Panc1 (cell line): ENCODE data around the gene PRKG1.

Experiments used
- CTCF ChIP-seq: fragments of 450-650 bp; IDR thresholded peaks from 2 replicates; pipeline ENCODE4 v1.5.1; 2017; ENCODE audit warnings: mild to moderate bottlenecking
- POLR2AphosphoS5 ChIP-seq: IDR thresholded peaks from 2 replicates; pipeline ENCODE4 v1.6.1; 2012; ENCODE audit warnings: mild to moderate bottlenecking, low read depth, low read length, moderate library complexity
- REST ChIP-seq, 2 experiments: IDR thresholded peaks; 2 replicates each; pipeline ENCODE4 v1.6.1; 2011 to 2012; ENCODE audit warnings: low read depth in 2 of 2, control low read depth in 1 of 2, low read length in 1 of 2, mild to moderate bottlenecking in 1 of 2, moderate library complexity in 1 of 2; ENCODE audit not compliant: insufficient read depth in 1 of 2
- SIN3A ChIP-seq: IDR thresholded peaks from 2 replicates; pipeline ENCODE4 v1.6.1; 2012; ENCODE audit warnings: low read depth, mild to moderate bottlenecking, low read length, moderate library complexity, borderline replicate concordance; ENCODE audit not compliant: insufficient read depth
- TCF7L2 ChIP-seq: IDR thresholded peaks from 2 replicates; pipeline ENCODE4 v1.6.1; 2011; ENCODE audit warnings: mild to moderate bottlenecking, low read depth, low read length, inconsistent platforms

- TF ChIP-seq CTCF: peak; percentile 77; the same call in 1 of the 2 replicates
- TF ChIP-seq REST (IDR thresholded peaks at IDR 0.05; ENCODE audit: insufficient read depth in 1 of 2, low read depth in 2 of 2, low read length in 1 of 2): no peak
- no peak for TF ChIP-seq POLR2AphosphoS5
- no peak for TF ChIP-seq TCF7L2
- no peak for TF ChIP-seq SIN3A
Measured at GRCh38 chr10:52215745-52216361, 1141.6 kb downstream of the PRKG1 start.
